Effector CD4-positive, alpha-beta T cell (primary cell): Measurements from ENCODE around the gene MRPS34.

Experiments
- DNase-seq: peaks from one replicate; pipeline ENCODE4 v3.0.0-alpha.2; 2020

Gene MRPS34

GRCh38 chr16:1781254-1781653, 8.3 kb upstream of the MRPS34 start:
- DNase-seq, result no peak

GRCh38 chr16:1780677-1781072, 7.7 kb upstream of the MRPS34 start:
- DNase-seq, result no peak

GRCh38 chr16:1779741-1780676, 7.1 kb upstream of the MRPS34 start:
- DNase-seq, result no peak

- no peak for DNase-seq
These were observed 6.3 kb upstream of the MRPS34 start for GRCh38 chr16:1779234-1779701.

- DNase-seq, result no peak
These were observed 5.6 kb upstream of the MRPS34 start for GRCh38 chr16:1778200-1779179.

GRCh38 chr16:1777375-1778199, 4.7 kb upstream of the MRPS34 start:
- no peak for DNase-seq

- DNase-seq, result no peak
These were observed 4.0 kb upstream of the MRPS34 start for GRCh38 chr16:1776991-1777374.

- DNase-seq, result no peak
These were observed 3.7 kb upstream of the MRPS34 start for GRCh38 chr16:1776672-1776955.

- DNase-seq, result no peak
These were observed 3.1 kb upstream of the MRPS34 start for GRCh38 chr16:1775846-1776671.

GRCh38 chr16:1775006-1775845, 2.3 kb upstream of the MRPS34 start:
- no peak for DNase-seq

GRCh38 chr16:1774448-1774780, 1.5 kb upstream of the MRPS34 start:
- DNase-seq, result no peak

GRCh38 chr16:1773703-1774447, 941 bp upstream of the MRPS34 start:
- peak; percentile 15 for DNase-seq

- DNase-seq, result peak; percentile 38
These were observed 499 bp downstream of the MRPS34 start, which contains the start of gene EME2 for GRCh38 chr16:1772362-1772907. Gene EME2 (plus strand): TSS chr16:1772810. CDS start chr16:1773228, 418 bp downstream.

GRCh38 chr16:1771864-1772361, 1.0 kb downstream of the MRPS34 start:
- DNase-seq, result no peak

- DNase-seq, result peak; percentile 62
These were observed 1.6 kb downstream of the MRPS34 start, which contains the start of gene NME3 for GRCh38 chr16:1771188-1771863. Gene NME3 (minus strand): TSS chr16:1771543. CDS start chr16:1771534, 9 bp downstream.

GRCh38 chr16:1770328-1771187, 2.4 kb downstream of the MRPS34 start:
- peak; percentile 17 for DNase-seq

GRCh38 chr16:1769402-1770300, 3.3 kb downstream of the MRPS34 start:
- DNase-seq, result no peak
